H1 (cell line): ENCODE measurements around the gene IL18R1. TPM values are rescaled to one million over a fixed set of nuclear protein-coding genes. Genes with fewer than 3 reads are reported as not detected.

Experiments
- CTCF ChIA-PET: fragments of 300-600 bp; sonication (Branson Sonifier 250); formaldehyde crosslinking; loops from one replicate; lab custom pipeline; 2021; ENCODE audit not compliant: partially characterized antibody; lab: Charles Lee
- POLR2A ChIA-PET: fragments of 300-600 bp; sonication (Branson Sonifier 250); formaldehyde crosslinking; loops from one replicate; lab custom pipeline; 2021; ENCODE audit warnings: inconsistent platforms; ENCODE audit not compliant: partially characterized antibody; lab: Charles Lee
- DNase-seq, 2 experiments: peaks; one replicate each; pipeline versions ENCODE4 v3.0.0 to v3.0.0-alpha.2; 2010 to 2022; ENCODE audit warnings: low spot score in 2 of 2, low read depth in 1 of 2, mixed read lengths in 1 of 2
- FAIRE-seq: peaks from 2 replicates; lab custom pipeline; 2011; peaks lifted over from hg19 to GRCh38; lab: Jason Lieb, UNC
- H2AFZ ChIP-seq: 2 replicates; pipeline ENCODE4 v1.8.1; 2012; ENCODE audit warnings: low read length, inconsistent platforms
- H2AK5ac ChIP-seq: 2 replicates; pipeline ENCODE4 v1.6.1; 2013; ENCODE audit warnings: low read depth, low read length
- H2BK120ac ChIP-seq: replicated peaks from 2 replicates; pipeline ENCODE3; 2013; ENCODE audit warnings: low read depth, low read length, inconsistent platforms
- H2BK12ac ChIP-seq: 2 replicates; pipeline ENCODE4 v1.6.1; 2013; ENCODE audit warnings: low read depth, low read length
- H2BK15ac ChIP-seq: 2 replicates; pipeline ENCODE4 v1.6.1; 2013; ENCODE audit warnings: low read length
- H2BK20ac ChIP-seq: 2 replicates; pipeline ENCODE4 v1.6.1; 2013; ENCODE audit warnings: low read length
- H2BK5ac ChIP-seq: 2 replicates; pipeline ENCODE4 v1.6.1; 2013; ENCODE audit warnings: low read depth, low read length
- H3K14ac ChIP-seq: 2 replicates; pipeline ENCODE4 v1.6.1; 2013; ENCODE audit warnings: inconsistent platforms; ENCODE audit not compliant: insufficient read length
- H3K18ac ChIP-seq: 2 replicates; pipeline ENCODE4 v1.6.1; 2013; ENCODE audit warnings: low read length; ENCODE audit errors: extremely low read depth
- H3K23ac ChIP-seq: 2 replicates; pipeline ENCODE4 v1.6.1; 2013; ENCODE audit warnings: inconsistent platforms; ENCODE audit not compliant: insufficient read length
- H3K23me2 ChIP-seq: 2 replicates; pipeline ENCODE4 v1.6.1; 2013; ENCODE audit warnings: low read depth, low read length
- H3K27ac ChIP-seq: 2 replicates; pipeline ENCODE4 v1.6.1; 2011; ENCODE audit warnings: low read depth, low read length, inconsistent platforms
- H3K27me3 ChIP-seq, 4 experiments: replicated peaks in 1 of 4; 1 replicate in 1 of 4; 2 replicates in 3 of 4; pipeline versions ENCODE4 v1.6.1 to v1.8.1; 2011 to 2013; ENCODE audit warnings: low read length in 3 of 4, mild to moderate bottlenecking in 3 of 4, inconsistent platforms in 2 of 4, mixed read lengths in 2 of 4, moderate library complexity in 1 of 4; ENCODE audit not compliant: control insufficient read depth in 3 of 4, insufficient read depth in 3 of 4; ENCODE audit errors: extremely low read depth in 1 of 4
- H3K36me3 ChIP-seq, 4 experiments: 2 replicates each; pipeline versions ENCODE4 v1.6.1 to v1.8.1; 2011 to 2013; ENCODE audit warnings: mild to moderate bottlenecking in 4 of 4, low read length in 3 of 4, moderate library complexity in 2 of 4, control low read depth in 1 of 4, inconsistent platforms in 1 of 4; ENCODE audit not compliant: insufficient read depth in 4 of 4, control insufficient read depth in 2 of 4
- H3K4ac ChIP-seq: replicated peaks from 2 replicates; pipeline ENCODE3; 2013; ENCODE audit warnings: low read length, low read depth, mixed read lengths, inconsistent platforms; ENCODE audit not compliant: insufficient read length
- H3K4me1 ChIP-seq, 4 experiments: replicated peaks in 1 of 4; 1 replicate in 1 of 4; 2 replicates in 3 of 4; pipeline versions ENCODE4 v1.6.1 to v1.8.1; 2011 to 2013; ENCODE audit warnings: low read length in 3 of 4, inconsistent platforms in 2 of 4, mixed read lengths in 1 of 4; ENCODE audit not compliant: insufficient read depth in 4 of 4, control insufficient read depth in 3 of 4
- H3K4me2 ChIP-seq, 2 experiments: 2 replicates each; pipeline versions ENCODE4 v1.6.1 to v1.8.1; 2011 to 2013; ENCODE audit warnings: low read depth in 2 of 2, low read length in 2 of 2, control low read depth in 1 of 2, inconsistent platforms in 1 of 2, mild to moderate bottlenecking in 1 of 2; ENCODE audit not compliant: insufficient read depth in 1 of 2
- H3K4me3 ChIP-seq, 4 experiments: fragments of 200-600, 300-600 bp in 1 of 4; sonication (generic), shearing (Covaris generic), sonication (Bioruptor Twin) in 1 of 4; 2 replicates each; pipeline versions ENCODE4 v1.5.1 to v1.8.1; 2011 to 2016; ENCODE audit warnings: low read length in 4 of 4, low read depth in 3 of 4, control low read depth in 2 of 4, inconsistent platforms in 2 of 4, mild to moderate bottlenecking in 2 of 4, mixed read lengths in 1 of 4, moderate library complexity in 1 of 4; ENCODE audit not compliant: insufficient read depth in 2 of 4; ENCODE audit errors: extremely low read depth in 1 of 4
- H3K56ac ChIP-seq: replicated peaks from 2 replicates; pipeline ENCODE3; 2013; ENCODE audit warnings: low read depth, mild to moderate bottlenecking, mixed read lengths, low read length, inconsistent platforms; ENCODE audit not compliant: insufficient read length
- H3K79me1 ChIP-seq: 2 replicates; pipeline ENCODE4 v1.6.1; 2013; ENCODE audit warnings: low read depth, low read length, control low read depth
- H3K79me2 ChIP-seq, 2 experiments: 2 replicates each; pipeline versions ENCODE4 v1.6.1 to v1.8.1; 2012 to 2013; ENCODE audit warnings: low read length in 2 of 2, mild to moderate bottlenecking in 2 of 2, inconsistent platforms in 1 of 2; ENCODE audit not compliant: insufficient read depth in 2 of 2, control insufficient read depth in 1 of 2
- H3K9ac ChIP-seq, 4 experiments: replicated peaks in 1 of 4; 1 replicate in 1 of 4; 2 replicates in 3 of 4; pipeline versions ENCODE4 v1.6.1 to v1.8.1; 2011 to 2013; ENCODE audit warnings: low read depth in 3 of 4, low read length in 3 of 4, control low read depth in 2 of 4, mild to moderate bottlenecking in 2 of 4, moderate library complexity in 2 of 4, inconsistent platforms in 1 of 4; ENCODE audit errors: extremely low read depth in 1 of 4
- H3K9me3 ChIP-seq, 2 experiments: 2 replicates each; pipeline versions ENCODE4 v1.6.1 to v1.8.1; 2012 to 2013; ENCODE audit warnings: mild to moderate bottlenecking in 2 of 2, moderate library complexity in 2 of 2, control low read depth in 1 of 2, inconsistent platforms in 1 of 2, low read depth in 1 of 2, low read length in 1 of 2, mixed read lengths in 1 of 2; ENCODE audit not compliant: insufficient read depth in 2 of 2
- H4K20me1 ChIP-seq, 2 experiments: replicated peaks in 1 of 2; 2 replicates each; pipeline versions ENCODE3 to v1.8.1; 2011 to 2013; ENCODE audit warnings: inconsistent platforms in 2 of 2, low read length in 2 of 2, mild to moderate bottlenecking in 1 of 2; ENCODE audit not compliant: insufficient read depth in 2 of 2, control insufficient read depth in 1 of 2
- H4K5ac ChIP-seq: 2 replicates; pipeline ENCODE4 v1.6.1; 2013; ENCODE audit warnings: low read length, low read depth, mixed read lengths, inconsistent platforms; ENCODE audit not compliant: insufficient read length
- H4K8ac ChIP-seq: 2 replicates; pipeline ENCODE4 v1.8.0; 2013; ENCODE audit warnings: mild to moderate bottlenecking, moderate library complexity, low read length, inconsistent platforms; ENCODE audit not compliant: insufficient read depth; ENCODE audit errors: extremely low read depth
- H4K91ac ChIP-seq: replicated peaks from 2 replicates; pipeline ENCODE3; 2013; ENCODE audit warnings: low read length, mixed read lengths, inconsistent platforms; ENCODE audit not compliant: insufficient read length
- BRCA1 ChIP-seq: IDR thresholded peaks from 2 replicates; pipeline ENCODE4 v1.6.1; 2012; ENCODE audit warnings: low read depth, low read length, improper control_type of control experiment
- EP300 ChIP-seq, 2 experiments: IDR thresholded peaks; 1 replicate in 1 of 2; 2 replicates in 1 of 2; pipeline ENCODE4 v1.6.1; 2011 to 2012; ENCODE audit warnings: low read depth in 2 of 2, low read length in 2 of 2, mild to moderate bottlenecking in 2 of 2, borderline replicate concordance in 1 of 2, inconsistent platforms in 1 of 2, moderate library complexity in 1 of 2
- FOSL1 ChIP-seq: IDR thresholded peaks from 2 replicates; pipeline ENCODE4 v1.6.1; 2011; ENCODE audit warnings: mild to moderate bottlenecking, low read depth, low read length, moderate library complexity; ENCODE audit not compliant: insufficient read depth
- HDAC2 ChIP-seq, 2 experiments: fragments of 300-600 bp in 1 of 2; sonication (generic) in 1 of 2; IDR thresholded peaks; 2 replicates each; pipeline ENCODE4 v1.6.1; 2011 to 2012; ENCODE audit warnings: low read depth in 2 of 2, low read length in 2 of 2, mild to moderate bottlenecking in 2 of 2, moderate library complexity in 2 of 2, borderline replicate concordance in 1 of 2, inconsistent platforms in 1 of 2
- KDM1A ChIP-seq: fragments of 200-600, 300-600 bp; sonication (generic); IDR thresholded peaks from 2 replicates; pipeline ENCODE4 v1.7.1; 2016; ENCODE audit warnings: mild to moderate bottlenecking, low read length, borderline replicate concordance
- MAFK ChIP-seq: IDR thresholded peaks from 2 replicates; pipeline ENCODE4 v1.6.1; 2012; ENCODE audit warnings: low read depth, mild to moderate bottlenecking, improper control_type of control experiment, low read length
- POLR2AphosphoS5 ChIP-seq: IDR thresholded peaks from 2 replicates; pipeline ENCODE4 v1.6.1; 2011; ENCODE audit warnings: low read depth, low read length
- POU5F1 ChIP-seq: IDR thresholded peaks from 2 replicates; pipeline ENCODE4 v1.6.1; 2011; ENCODE audit warnings: low read depth, mild to moderate bottlenecking, low read length, moderate library complexity
- RXRA ChIP-seq: IDR thresholded peaks from 2 replicates; pipeline ENCODE4 v1.6.1; 2011; ENCODE audit warnings: low read depth, mild to moderate bottlenecking, low read length, moderate library complexity; ENCODE audit not compliant: insufficient read depth
- SAP30 ChIP-seq: fragments of 300-600 bp; sonication (generic); IDR thresholded peaks from 2 replicates; pipeline ENCODE4 v1.7.1; 2012; ENCODE audit warnings: low read length, moderate library complexity, mild to moderate bottlenecking, inconsistent platforms; ENCODE audit not compliant: insufficient read depth, insufficient replicate concordance
- SIRT6 ChIP-seq: IDR thresholded peaks from one replicate; pipeline ENCODE4 v1.7.1; 2012; ENCODE audit warnings: low read length, inconsistent platforms
- SRF ChIP-seq: IDR thresholded peaks from 2 replicates; pipeline ENCODE4 v1.6.1; 2011; ENCODE audit warnings: mild to moderate bottlenecking, low read depth, low read length, moderate library complexity
- TEAD4 ChIP-seq: IDR thresholded peaks from 2 replicates; pipeline ENCODE4 v1.6.1; 2012; ENCODE audit warnings: low read depth, low read length, inconsistent platforms, mixed read lengths
- WGBS, 2 experiments: shearing (Covaris generic) in 1 of 2; methylation state at CpG; one replicate each; pipeline versions ENCODE4 v1.1.6 to v1.1.7; 2013 to 2015; ENCODE audit warnings: low lambda C conversion rate in 2 of 2, mixed read lengths in 2 of 2, inconsistent platforms in 1 of 2, low coverage in 1 of 2, missing lambda C conversion rate in 1 of 2; ENCODE audit not compliant: insufficient replicate concordance in 2 of 2, insufficient coverage in 1 of 2, insufficient read length in 1 of 2; ENCODE audit errors: extremely low coverage in 1 of 2, missing lambda C conversion rate in 1 of 2; 5-methylcytosine and 5-hydroxymethylcytosine counted together
- polyA plus RNA-seq, 7 experiments: library from polyadenylated mRNA; depleted of rRNA in 3 of 7; stranded (reverse) in 5 of 7; unstranded in 2 of 7; fragments of >200 nt in 5 of 7; fragments of 200-250 nt in 2 of 7; gene quantifications; 1 replicate in 5 of 7; 2 replicates in 1 of 7; 4 replicates in 1 of 7; pipeline versions ENCODE4 v1.2.1 to v1.2.3, GENCODE V29; 2011 to 2013; ENCODE audit warnings: missing spikeins in 2 of 7, mixed read lengths in 2 of 7
- total RNA-seq: library from RNA; stranded (reverse); fragmentation: NEBNext Ultra II Directional; extraction: Animal tissue kit (Norgen Biotek cat#: 25700); gene quantifications from 2 replicates; pipeline ENCODE4 v1.2.1, GENCODE V29; 2021

The IL18R1 gene
- total and polyA plus RNA-seq, 2 of the 8 experiments (the other 6 are each of a cell fraction or from before 2014, with no cell fraction given) = 0.54 TPM; not detected in 1

DNA sequence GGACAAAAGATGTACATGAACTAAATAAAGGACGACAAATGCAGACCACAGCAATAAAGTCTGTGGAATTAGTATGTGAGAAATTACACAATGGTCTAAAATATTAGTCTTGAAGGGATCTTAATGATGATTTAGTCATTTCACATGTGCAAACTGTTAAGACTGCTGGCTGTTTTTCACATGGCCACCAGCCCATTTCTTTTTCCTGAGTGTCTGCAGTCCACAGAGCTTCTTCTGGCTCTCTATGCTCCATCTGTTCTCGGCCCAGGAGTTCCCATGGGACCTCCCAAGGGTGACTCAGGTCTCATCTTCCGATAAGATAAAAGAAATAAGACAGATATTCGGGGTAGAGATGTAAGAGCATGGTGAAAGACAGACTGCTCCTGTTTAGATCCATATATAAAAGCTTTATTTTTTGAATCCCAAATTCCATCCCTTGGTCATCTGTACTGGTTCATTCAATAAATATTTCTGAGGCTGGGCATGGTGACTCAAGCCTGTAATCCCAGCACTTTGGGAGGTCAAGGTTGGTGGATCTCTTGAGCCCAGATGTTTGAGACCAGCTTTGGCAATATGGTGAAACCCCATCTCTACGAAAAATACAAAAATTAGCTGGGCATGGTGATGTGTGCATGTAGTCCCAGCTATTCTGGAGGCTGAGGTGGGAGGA, 24.1 kb upstream of the IL18R1 start:
- no peaks in the 10 kb centered on the region for H3K79me2 ChIP-seq
- no peaks in the 10 kb centered on the region for H4K20me1 ChIP-seq
- no peak overlapping the region for H4K5ac ChIP-seq
- H3K14ac ChIP-seq = no peak overlapping the region
- H2AFZ ChIP-seq = no peak overlapping the region
- DNase-seq = no peak
- H3K4ac ChIP-seq = no peak overlapping the region
- H3K79me1 ChIP-seq = no peaks in the 10 kb centered on the region
- no peak overlapping the region for H2AK5ac ChIP-seq
- H4K91ac ChIP-seq = no peak overlapping the region
- H2BK20ac ChIP-seq = no peak overlapping the region
- no peaks in the 10 kb centered on the region for H3K36me3 ChIP-seq
- peaks cover 0 to 1% (median 0%) of the 10 kb centered on the region in 4 experiments; a peak in 1 of 7 replicates for H3K27me3 ChIP-seq
- H2BK5ac ChIP-seq = no peak overlapping the region
- H3K9me3 ChIP-seq = no peaks in the 10 kb centered on the region
- no peak overlapping the region for H3K23ac ChIP-seq
- no peak overlapping the region for H3K4me2 ChIP-seq
- H3K9ac ChIP-seq = no peak overlapping the region
- no peak overlapping the region for H2BK15ac ChIP-seq
- H2BK12ac ChIP-seq = no peak overlapping the region
- H3K4me3 ChIP-seq = no peak overlapping the region
- H4K8ac ChIP-seq = no peak overlapping the region
- H3K4me1 ChIP-seq = no peaks in the 10 kb centered on the region
- H3K27ac ChIP-seq = no peak overlapping the region
- H3K23me2 ChIP-seq = no peaks in the 10 kb centered on the region
- FAIRE-seq = no peak
- H2BK120ac ChIP-seq = no peak overlapping the region
- no peak overlapping the region for H3K56ac ChIP-seq
- 85% methylated on average over 5 of the region's 5 CpGs; no CpG with 5 or more reads in 1 of the 2 experiments for WGBS, 2 experiments
- ChIA-PET POLR2A (interaction anchor here (0.5 kb wide), 1 partner anchor 11 kb away, joined by 5 read pairs; no protein-coding TSS in a partner anchor), CTCF (no interaction called here)
- no peak overlapping the region for H3K18ac ChIP-seq
- no peak for TF ChIP-seq RXRA
- no peak for TF ChIP-seq MAFK
- TF ChIP-seq EP300 (IDR thresholded peaks at IDR 0.05; ENCODE audit: borderline replicate concordance in 1 of 2, low read depth in 2 of 2, low read length in 2 of 2) = no peak
- TF ChIP-seq SRF = no peak
- no peak for TF ChIP-seq POU5F1
- no peak for TF ChIP-seq TEAD4
- no peak for TF ChIP-seq BRCA1
- no peak for TF ChIP-seq HDAC2 (IDR thresholded peaks at IDR 0.05; ENCODE audit: borderline replicate concordance in 1 of 2, low read depth in 2 of 2, low read length in 2 of 2)
- no peak for TF ChIP-seq SIRT6
- TF ChIP-seq KDM1A = no peak
- TF ChIP-seq SAP30 = no peak
- TF ChIP-seq FOSL1 = no peak
- TF ChIP-seq POLR2AphosphoS5 = no peak
